ENCODE results near the gene RLN2.
"Not testable (repeated sequence)": the region's sequence is repeated elsewhere in the genome, so short reads cannot be mapped to it uniquely, and the experiment has no call there.

DNA sequence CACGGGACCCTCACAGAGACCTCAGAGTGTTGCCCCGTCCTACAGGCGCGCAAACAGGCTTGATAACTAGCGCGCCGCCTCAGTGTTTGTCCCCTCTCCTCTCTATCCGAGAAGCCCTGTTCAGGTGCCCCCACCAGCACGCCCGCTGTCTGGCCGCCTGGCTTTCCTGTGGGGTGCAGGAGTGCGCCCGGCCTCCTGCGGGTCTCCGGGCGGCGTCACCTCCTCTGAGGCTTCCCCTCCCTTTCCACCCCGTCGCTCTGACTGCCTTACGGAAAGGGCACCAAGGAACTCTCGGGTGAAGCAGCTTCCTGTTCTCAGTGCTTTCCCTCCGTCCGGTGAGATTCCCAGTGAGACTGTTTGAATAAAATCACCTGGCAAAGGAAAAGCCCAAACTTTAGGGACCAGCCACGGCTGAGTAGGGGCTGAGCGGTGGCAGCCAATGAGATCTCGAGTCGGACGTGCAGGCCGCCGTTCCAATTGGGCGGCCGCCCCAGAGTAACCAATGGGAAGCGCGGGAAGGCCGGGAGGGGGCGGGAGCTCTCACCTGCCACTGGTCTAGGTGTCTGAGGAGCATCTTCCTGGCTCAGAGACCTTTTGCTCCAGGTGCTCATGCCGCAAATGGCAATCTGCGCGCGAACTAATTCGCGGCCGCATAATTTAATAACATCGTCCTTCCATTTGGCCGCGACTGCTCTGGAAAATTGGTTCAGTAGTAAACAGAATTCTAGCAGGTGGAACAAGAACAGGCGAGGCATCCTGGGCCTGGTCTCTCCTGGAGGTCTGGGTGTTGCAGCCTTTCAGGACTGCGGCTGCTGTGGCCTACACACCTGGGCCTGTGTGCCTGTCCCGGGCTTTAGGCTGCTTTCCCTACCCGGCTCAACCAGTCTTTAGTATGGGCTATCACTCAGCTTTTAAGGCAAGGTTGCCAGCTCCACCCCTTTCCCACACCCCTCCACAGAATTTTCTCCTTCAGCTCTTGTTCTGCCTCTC is 34.8 kb upstream of the RLN2 start, which contains the start of gene RLN1:
- not testable (repeated sequence) for TF ChIP-seq POLR2A (IDR thresholded peaks at IDR 0.05)
- TF ChIP-seq, protein P1, sequence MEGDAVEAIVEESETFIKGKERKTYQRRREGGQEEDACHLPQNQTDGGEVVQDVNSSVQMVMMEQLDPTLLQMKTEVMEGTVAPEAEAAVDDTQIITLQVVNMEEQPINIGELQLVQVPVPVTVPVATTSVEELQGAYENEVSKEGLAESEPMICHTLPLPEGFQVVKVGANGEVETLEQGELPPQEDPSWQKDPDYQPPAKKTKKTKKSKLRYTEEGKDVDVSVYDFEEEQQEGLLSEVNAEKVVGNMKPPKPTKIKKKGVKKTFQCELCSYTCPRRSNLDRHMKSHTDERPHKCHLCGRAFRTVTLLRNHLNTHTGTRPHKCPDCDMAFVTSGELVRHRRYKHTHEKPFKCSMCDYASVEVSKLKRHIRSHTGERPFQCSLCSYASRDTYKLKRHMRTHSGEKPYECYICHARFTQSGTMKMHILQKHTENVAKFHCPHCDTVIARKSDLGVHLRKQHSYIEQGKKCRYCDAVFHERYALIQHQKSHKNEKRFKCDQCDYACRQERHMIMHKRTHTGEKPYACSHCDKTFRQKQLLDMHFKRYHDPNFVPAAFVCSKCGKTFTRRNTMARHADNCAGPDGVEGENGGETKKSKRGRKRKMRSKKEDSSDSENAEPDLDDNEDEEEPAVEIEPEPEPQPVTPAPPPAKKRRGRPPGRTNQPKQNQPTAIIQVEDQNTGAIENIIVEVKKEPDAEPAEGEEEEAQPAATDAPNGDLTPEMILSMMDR (IDR thresholded peaks at IDR 0.05), result not testable (repeated sequence)
